HG03095 (cell line): ENCODE data around the gene SLC9A1.

ENCODE experiments used
- ATAC-seq: cut with Tn5 transposase; IDR thresholded peaks from one replicate; pipeline ENCODE4 v1.9.1; 2021; ENCODE audit warnings: moderate library complexity; ENCODE audit not compliant: unreplicated experiment

SLC9A1 gene

GRCh38 chr1:27084107-27084506 lies 70.8 kb downstream of the SLC9A1 start:
- ATAC-seq, result no peak

GRCh38 chr1:27077968-27078367 lies 77.0 kb downstream of the SLC9A1 start:
- no peak for ATAC-seq

GRCh38 chr1:27076803-27077202 lies 78.1 kb downstream of the SLC9A1 start:
- no peak for ATAC-seq

GRCh38 chr1:27074175-27074780 lies 80.6 kb downstream of the SLC9A1 start:
- no peak for ATAC-seq

- ATAC-seq, result no peak
Measured at GRCh38 chr1:27071049-27071416, 83.9 kb downstream of the SLC9A1 start.

GRCh38 chr1:27070390-27071048 lies 84.4 kb downstream of the SLC9A1 start:
- ATAC-seq, result no peak

GRCh38 chr1:27068922-27069321 lies 86.0 kb downstream of the SLC9A1 start:
- ATAC-seq, result no peak

GRCh38 chr1:27065999-27066630 lies 88.8 kb downstream of the SLC9A1 start:
- no peak for ATAC-seq

- no peak for ATAC-seq
Measured at GRCh38 chr1:27060891-27061290, 94.0 kb downstream of the SLC9A1 start.

- ATAC-seq, result no peak
Measured at GRCh38 chr1:27058966-27059669, 95.8 kb downstream of the SLC9A1 start.

- no peak for ATAC-seq
Measured at GRCh38 chr1:27057801-27058625, 96.9 kb downstream of the SLC9A1 start.

GRCh38 chr1:27057389-27057788 lies 97.5 kb downstream of the SLC9A1 start:
- ATAC-seq, result no peak

GRCh38 chr1:27053977-27054753 lies 100.8 kb downstream of the SLC9A1 start:
- ATAC-seq, result no peak

- no peak for ATAC-seq
Measured at GRCh38 chr1:27052527-27052926, 102.4 kb downstream of the SLC9A1 start.

- ATAC-seq, result no peak
Measured at GRCh38 chr1:27049607-27050006, 105.3 kb downstream of the SLC9A1 start.

- ATAC-seq, result no peak
Measured at GRCh38 chr1:27049100-27049499, 105.8 kb downstream of the SLC9A1 start.
